GM12892 (cell line): ENCODE results near the gene PTPN20.

ENCODE experiments used
- POLR2A ChIP-seq: IDR thresholded peaks from 2 replicates; pipeline ENCODE4 v1.6.1; 2011; ENCODE audit warnings: low read depth, low read length, control low read depth
- POLR2AphosphoS5 ChIP-seq: IDR thresholded peaks from 2 replicates; pipeline ENCODE4 v1.6.1; 2011; ENCODE audit warnings: low read depth, low read length, control low read depth

GRCh38 chr10:47018026-47018735, 107.0 kb downstream of the PTPN20 start:
- no peak for TF ChIP-seq POLR2AphosphoS5
- TF ChIP-seq POLR2A = no peak
